ENCODE data around the gene WDFY3.

Gene WDFY3

DNA sequence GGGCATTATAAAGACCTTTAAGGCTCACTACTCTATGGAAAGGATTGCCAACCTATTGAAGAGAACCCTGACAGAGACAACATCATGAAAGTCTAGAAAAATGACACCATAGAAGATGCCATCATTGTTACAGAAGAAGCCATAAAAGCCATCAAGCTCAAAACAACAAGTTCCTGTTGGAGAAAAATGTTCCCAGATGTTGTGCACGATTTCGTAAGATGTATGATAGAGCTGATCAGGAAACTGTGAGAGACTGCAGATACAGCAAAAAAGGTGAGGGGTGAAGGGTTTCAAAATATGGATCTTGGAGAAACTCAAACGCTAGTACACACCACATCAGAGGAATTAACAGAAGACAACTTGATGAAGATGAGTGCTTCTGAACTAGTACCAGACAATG lies 53.3 kb downstream of the WDFY3 start:
- Histone ChIP-seq H3K9me3 (ENCODE audit: control insufficient read depth, low read length) (no peaks in the 10 kb centered on the region), H3K4me2 (ENCODE audit: low read length) (no peak overlapping the region), H3K27ac (no peak overlapping the region), H3K4me3 (ENCODE audit: low read depth, low read length) (no peak overlapping the region), H3K36me3 (ENCODE audit: control insufficient read depth, insufficient read depth, low read length) (no peaks in the 10 kb centered on the region), H3K9ac (no peak overlapping the region), H3K4me1 (no peaks in the 10 kb centered on the region), H3K27me3 (ENCODE audit: control insufficient read depth, insufficient read depth, low read length) (no peaks in the 10 kb centered on the region), H2AFZ (no peak overlapping the region), H3K79me2 (no peaks in the 10 kb centered on the region)
- TF ChIP-seq CTCF (IDR thresholded peaks at IDR 0.05), result no peak

DNA sequence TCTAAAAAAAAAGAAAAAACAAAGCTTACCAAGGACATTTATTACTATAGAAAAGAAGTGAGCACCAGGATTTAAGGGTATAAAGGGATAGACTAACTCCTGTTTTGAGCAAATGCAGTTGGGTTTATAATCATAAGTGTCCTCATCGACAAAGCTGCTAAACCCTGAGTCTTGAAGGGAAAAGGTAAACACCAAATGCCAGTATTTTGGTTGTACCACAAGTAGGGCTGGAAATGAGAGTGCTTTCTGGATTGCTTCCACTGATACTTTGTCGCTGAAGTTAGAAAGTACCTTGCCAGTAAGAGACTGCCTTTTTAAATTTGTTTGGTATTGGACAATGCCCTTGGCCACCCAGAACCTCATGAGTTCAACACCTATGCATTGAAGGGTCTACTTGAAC lies 53.7 kb downstream of the WDFY3 start:
- Histone ChIP-seq H3K4me3 (ENCODE audit: low read depth, low read length) (no peak overlapping the region), H3K4me1 (no peaks in the 10 kb centered on the region), H3K9ac (no peak overlapping the region), H3K27ac (no peak overlapping the region), H3K36me3 (ENCODE audit: control insufficient read depth, insufficient read depth, low read length) (no peaks in the 10 kb centered on the region), H3K27me3 (ENCODE audit: control insufficient read depth, insufficient read depth, low read length) (no peaks in the 10 kb centered on the region), H3K9me3 (ENCODE audit: control insufficient read depth, low read length) (no peaks in the 10 kb centered on the region), H3K79me2 (no peaks in the 10 kb centered on the region), H3K4me2 (ENCODE audit: low read length) (no peak overlapping the region), H2AFZ (no peak overlapping the region)
- TF ChIP-seq CTCF (IDR thresholded peaks at IDR 0.05), result no peak

DNA sequence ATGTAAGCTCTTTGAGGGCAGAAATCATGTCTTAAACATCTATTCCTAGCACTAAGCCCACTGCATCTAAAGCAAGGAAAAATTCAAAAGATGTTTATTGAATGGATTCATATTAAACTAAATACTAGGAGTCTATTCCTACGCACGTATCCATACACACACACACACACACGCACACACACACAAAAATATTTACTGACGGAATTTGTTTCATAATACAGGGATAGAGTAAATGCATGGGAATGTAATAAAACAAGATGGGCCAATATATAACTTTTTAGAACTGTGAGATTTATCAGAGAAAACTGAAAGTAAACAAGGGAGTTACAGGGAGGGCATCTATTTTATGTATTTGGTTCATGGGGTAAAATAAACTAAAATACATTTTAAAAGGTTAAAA lies 57.6 kb downstream of the WDFY3 start:
- H3K27me3 ChIP-seq (ENCODE audit: control insufficient read depth, insufficient read depth, low read length), result no peaks in the 10 kb centered on the region
- H3K9ac ChIP-seq, result no peak overlapping the region
- no peaks in the 10 kb centered on the region for H3K36me3 ChIP-seq (ENCODE audit: control insufficient read depth, insufficient read depth, low read length)
- H3K4me2 ChIP-seq (ENCODE audit: low read length), result no peak overlapping the region
- H2AFZ ChIP-seq, result no peak overlapping the region
- no peaks in the 10 kb centered on the region for H3K4me1 ChIP-seq
- TF ChIP-seq CTCF (IDR thresholded peaks at IDR 0.05), result no peak
- H3K4me3 ChIP-seq (ENCODE audit: low read depth, low read length), result no peak overlapping the region
- H3K79me2 ChIP-seq, result peaks cover 8% of the 10 kb centered on the region
- H3K27ac ChIP-seq, result no peak overlapping the region
- no peaks in the 10 kb centered on the region for H3K9me3 ChIP-seq (ENCODE audit: control insufficient read depth, low read length)

DNA sequence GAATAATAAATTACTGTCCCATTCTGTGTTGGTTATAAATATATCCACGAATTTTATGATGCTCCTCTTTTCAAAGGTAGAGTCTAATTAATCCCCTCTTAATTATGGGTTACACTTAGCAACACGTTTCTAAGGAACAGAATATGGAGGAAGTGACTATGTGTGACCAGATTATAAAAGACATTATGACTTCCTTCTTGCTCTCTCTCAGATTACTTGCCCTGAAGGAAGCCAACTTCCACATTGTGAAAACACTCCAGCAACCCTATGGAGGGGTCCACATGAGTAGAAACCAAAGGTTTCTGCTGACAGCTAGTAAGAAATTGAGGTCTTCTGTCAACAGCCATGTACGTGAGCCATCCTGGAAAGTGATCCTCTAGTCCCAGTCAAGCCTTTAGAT lies 59.3 kb downstream of the WDFY3 start:
- TF ChIP-seq CTCF (IDR thresholded peaks at IDR 0.05), result no peak
- Histone ChIP-seq H3K79me2 (peaks cover 8% of the 10 kb centered on the region), H3K9me3 (ENCODE audit: control insufficient read depth, low read length) (no peaks in the 10 kb centered on the region), H3K4me2 (ENCODE audit: low read length) (no peak overlapping the region), H3K9ac (no peak overlapping the region), H3K36me3 (ENCODE audit: control insufficient read depth, insufficient read depth, low read length) (no peaks in the 10 kb centered on the region), H3K4me3 (ENCODE audit: low read depth, low read length) (no peak overlapping the region), H2AFZ (no peak overlapping the region), H3K27me3 (ENCODE audit: control insufficient read depth, insufficient read depth, low read length) (no peaks in the 10 kb centered on the region), H3K27ac (no peak overlapping the region), H3K4me1 (no peaks in the 10 kb centered on the region)

- Histone ChIP-seq H2AFZ (no peak overlapping the region), H3K9ac (no peak overlapping the region)
Observed at GRCh38 chr4:84905646-84906045, 60.8 kb downstream of the WDFY3 start.

More at GRCh38 chr4:84905646-84906045, 60.8 kb downstream of the WDFY3 start:
- no peak for TF ChIP-seq CTCF (IDR thresholded peaks at IDR 0.05)
- Histone ChIP-seq H3K4me3 (ENCODE audit: low read depth, low read length) (no peak overlapping the region), H3K9me3 (ENCODE audit: control insufficient read depth, low read length) (no peaks in the 10 kb centered on the region), H3K36me3 (ENCODE audit: control insufficient read depth, insufficient read depth, low read length) (no peaks in the 10 kb centered on the region), H3K27me3 (ENCODE audit: control insufficient read depth, insufficient read depth, low read length) (no peaks in the 10 kb centered on the region), H3K4me2 (ENCODE audit: low read length) (no peak overlapping the region), H3K79me2 (peaks cover 8% of the 10 kb centered on the region), H3K27ac (no peak overlapping the region), H3K4me1 (no peaks in the 10 kb centered on the region)
